HG03354 (cell line): ENCODE measurements around the gene ARMH4.

Experiments
- ATAC-seq: cut with Tn5 transposase; IDR thresholded peaks from one replicate; pipeline ENCODE4 v1.9.1; 2021; ENCODE audit warnings: mild to moderate bottlenecking; ENCODE audit not compliant: unreplicated experiment, poor library complexity, severe bottlenecking

Gene ARMH4

GRCh38 chr14:58152014-58152857, at the start of gene ARMH4:
TSS of gene ARMH4 (minus strand) at chr14:58152213. CDS start at chr14:58139358, 12,855 bp downstream.
- ATAC-seq = peak; percentile 94

- no peak for ATAC-seq
Observed at GRCh38 chr14:58200846-58201245, 48.8 kb upstream of the ARMH4 start.

- peak; percentile 16 for ATAC-seq
Observed at GRCh38 chr14:58200480-58200841, 48.4 kb upstream of the ARMH4 start.

- ATAC-seq = peak; percentile 91
Observed at GRCh38 chr14:58199726-58200479, 47.9 kb upstream of the ARMH4 start, which contains the start of gene ACTR10. TSS of gene ACTR10 (plus strand) at chr14:58200149. CDS start at chr14:58200218, 69 bp downstream.

GRCh38 chr14:58198086-58198485, 46.1 kb upstream of the ARMH4 start:
- ATAC-seq = no peak

GRCh38 chr14:58196198-58196597, 44.2 kb upstream of the ARMH4 start:
- no peak for ATAC-seq

- ATAC-seq = no peak
Observed at GRCh38 chr14:58193542-58193941, 41.5 kb upstream of the ARMH4 start.

GRCh38 chr14:58191763-58192601, 40.0 kb upstream of the ARMH4 start:
- no peak for ATAC-seq

- ATAC-seq = no peak
Observed at GRCh38 chr14:58189176-58189575, 37.2 kb upstream of the ARMH4 start.

- no peak for ATAC-seq
Observed at GRCh38 chr14:58177125-58177524, 25.1 kb upstream of the ARMH4 start.

- peak; percentile 89 for ATAC-seq
Observed at GRCh38 chr14:58171090-58171489, 19.1 kb upstream of the ARMH4 start.

GRCh38 chr14:58167891-58168290, 15.9 kb upstream of the ARMH4 start:
- ATAC-seq = no peak

GRCh38 chr14:58167057-58167456, 15.0 kb upstream of the ARMH4 start:
- no peak for ATAC-seq

- ATAC-seq = peak; percentile 72
Observed at GRCh38 chr14:58166005-58166983, 14.3 kb upstream of the ARMH4 start.

- ATAC-seq = no peak
Observed at GRCh38 chr14:58160561-58160960, 8.5 kb upstream of the ARMH4 start.

GRCh38 chr14:58151133-58152013, 640 bp downstream of the ARMH4 start:
- peak; percentile 38 for ATAC-seq

GRCh38 chr14:58150243-58150805, 1.7 kb downstream of the ARMH4 start:
- no peak for ATAC-seq

GRCh38 chr14:58149196-58149595, 2.8 kb downstream of the ARMH4 start:
- no peak for ATAC-seq
